Globus pallidus (tissue), 1 donor: Measurements from ENCODE around the gene CYB5R3.
"Not testable (repeated sequence)": the region's sequence is repeated elsewhere in the genome, so short reads cannot be mapped to it uniquely, and the experiment has no call there.

Experiments used
- DNase-seq: peaks from one replicate; pipeline ENCODE4 v3.0.0-alpha.2; 2015; ENCODE audit warnings: low spot score

The CYB5R3 gene

GRCh38 chr22:42678894-42679293 is 29.7 kb upstream of the CYB5R3 start:
- DNase-seq = no peak

GRCh38 chr22:42677936-42678335 is 28.7 kb upstream of the CYB5R3 start:
- not testable (repeated sequence) for DNase-seq

- no peak for DNase-seq
Measured at GRCh38 chr22:42676059-42676607, 26.9 kb upstream of the CYB5R3 start.

GRCh38 chr22:42673898-42674401 is 24.8 kb upstream of the CYB5R3 start:
- DNase-seq = no peak

GRCh38 chr22:42673071-42673470 is 23.9 kb upstream of the CYB5R3 start:
- not testable (repeated sequence) for DNase-seq

GRCh38 chr22:42670921-42671709 is 21.9 kb upstream of the CYB5R3 start:
- no peak for DNase-seq

GRCh38 chr22:42670046-42670445 is 20.9 kb upstream of the CYB5R3 start:
- DNase-seq = no peak

GRCh38 chr22:42666393-42666792 is 17.2 kb upstream of the CYB5R3 start:
- DNase-seq = not testable (repeated sequence)

- no peak for DNase-seq
Measured at GRCh38 chr22:42664976-42665831, 16.0 kb upstream of the CYB5R3 start.

GRCh38 chr22:42661985-42662831 is 13.0 kb upstream of the CYB5R3 start:
- DNase-seq = peak; percentile 54

- no peak for DNase-seq
Measured at GRCh38 chr22:42656578-42656977, 7.4 kb upstream of the CYB5R3 start.

- DNase-seq = no peak
Measured at GRCh38 chr22:42655693-42656092, 6.5 kb upstream of the CYB5R3 start.

GRCh38 chr22:42654436-42655073 is 5.4 kb upstream of the CYB5R3 start:
- DNase-seq = no peak

GRCh38 chr22:42653999-42654398 is 4.8 kb upstream of the CYB5R3 start:
- DNase-seq = no peak

GRCh38 chr22:42651134-42651533 is 1.9 kb upstream of the CYB5R3 start:
- no peak for DNase-seq

- peak; percentile 54 for DNase-seq
Measured at GRCh38 chr22:42648368-42649245, 585 bp downstream of the CYB5R3 start.

GRCh38 chr22:42648017-42648367 is 1.2 kb downstream of the CYB5R3 start:
- DNase-seq = no peak

GRCh38 chr22:42646569-42647525 is 2.3 kb downstream of the CYB5R3 start:
- no peak for DNase-seq

- DNase-seq = no peak
Measured at GRCh38 chr22:42645938-42646568, 3.1 kb downstream of the CYB5R3 start.
